Left ventricle myocardium inferior (tissue), 1 donor: ENCODE results near the gene RAB19. TPM values are rescaled to one million over a fixed set of nuclear protein-coding genes. Genes with fewer than 3 reads are reported as not detected.

Experiments
- DNase-seq: peaks from one replicate; pipeline ENCODE4 v3.0.0-alpha.2; 2020
- H3K27ac ChIP-seq: fragments of 200-600 bp; replicated peaks from 2 replicates; pipeline ENCODE4 v1.8.0; 2021
- H3K27me3 ChIP-seq: fragments of 200-600 bp; 2 replicates; pipeline ENCODE4 v1.8.0; 2021; ENCODE audit warnings: low read depth
- H3K36me3 ChIP-seq: fragments of 200-600 bp; 2 replicates; pipeline ENCODE4 v1.8.0; 2021
- H3K4me1 ChIP-seq: fragments of 200-600 bp; 2 replicates; pipeline ENCODE4 v1.8.0; 2021
- H3K4me3 ChIP-seq: fragments of 200-600 bp; 2 replicates; pipeline ENCODE4 v1.8.0; 2021; ENCODE audit warnings: mild to moderate bottlenecking, moderate library complexity
- H3K9me3 ChIP-seq: fragments of 200-600 bp; replicated peaks from 2 replicates; pipeline ENCODE4 v1.8.0; 2021
- CTCF ChIP-seq: fragments of 200-600 bp; IDR thresholded peaks from 2 replicates; pipeline ENCODE4 v1.8.0; 2021; ENCODE audit warnings: antibody characterized with exemption, mild to moderate bottlenecking, borderline replicate concordance
- intact Hi-C: fragments of 100-400 bp; cut with micrococcal nuclease; formaldehyde crosslinking; loops from one replicate; pipeline ENCODE4 v1.11.0; 2022
- total RNA-seq: library from RNA; stranded (reverse); fragmentation: NEBNext Ultra II Directional; extraction: Animal tissue kit (Norgen Biotek cat#: 25700); gene quantifications from one replicate; pipeline ENCODE4 v1.2.1, GENCODE V29; 2021
- donor health status: DM: no; HTN: yes; CAD: no; lungs with severe emphysema.

Gene RAB19
- total RNA-seq, 1 donor from 2014 or later: not detected

- intact Hi-C loops: no loop called here
- Histone ChIP-seq H3K4me1 (no peaks in the 10 kb centered on the region), H3K27me3 (no peaks in the 10 kb centered on the region), H3K36me3 (peaks cover 30% of the 10 kb centered on the region), H3K27ac (no peak overlapping the region), H3K9me3 (no peaks in the 10 kb centered on the region), H3K4me3 (no peak overlapping the region)
- DNase-seq: no peak
- TF ChIP-seq CTCF: no peak
Measured at GRCh38 chr7:140367528-140367927, 36.3 kb upstream of the RAB19 start.

GRCh38 chr7:140369294-140369693, 34.6 kb upstream of the RAB19 start:
- intact Hi-C loops: no loop called here
- no peak for TF ChIP-seq CTCF
- Histone ChIP-seq H3K4me1 (no peaks in the 10 kb centered on the region), H3K9me3 (no peaks in the 10 kb centered on the region), H3K27me3 (no peaks in the 10 kb centered on the region), H3K36me3 (peaks cover 23% of the 10 kb centered on the region), H3K4me3 (no peak overlapping the region), H3K27ac (no peak overlapping the region)
- DNase-seq: no peak

DNA sequence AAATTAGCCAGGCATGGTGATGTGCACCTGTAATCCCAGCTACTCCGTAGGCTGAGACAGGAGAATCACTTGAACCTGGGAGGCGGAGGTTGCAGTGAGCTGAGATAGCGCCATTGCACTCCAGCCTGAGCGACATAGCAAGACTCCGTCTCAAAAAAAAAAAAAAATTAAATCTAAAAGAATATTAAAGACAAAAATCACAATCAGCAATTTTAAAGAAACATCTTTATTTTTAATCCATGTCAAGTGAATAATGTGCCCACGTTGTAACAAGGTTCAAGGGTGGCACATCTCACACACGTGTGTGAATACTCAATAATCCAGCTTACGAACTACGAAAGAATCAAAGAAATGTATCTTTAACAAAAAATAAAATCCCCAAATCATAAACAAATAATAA, 28.5 kb upstream of the RAB19 start:
- H3K36me3 ChIP-seq: peaks cover 32% of the 10 kb centered on the region
- H3K4me3 ChIP-seq: no peak overlapping the region
- no peak for TF ChIP-seq CTCF
- H3K27me3 ChIP-seq: no peaks in the 10 kb centered on the region
- no peaks in the 10 kb centered on the region for H3K9me3 ChIP-seq
- intact Hi-C loops: no loop called here
- H3K4me1 ChIP-seq: no peaks in the 10 kb centered on the region
- H3K27ac ChIP-seq: no peak overlapping the region
- no peak for DNase-seq

GRCh38 chr7:140375892-140376730, 27.7 kb upstream of the RAB19 start:
- Histone ChIP-seq H3K27me3 (no peaks in the 10 kb centered on the region), H3K9me3 (no peaks in the 10 kb centered on the region), H3K4me3 (no peak overlapping the region), H3K27ac (no peak overlapping the region), H3K36me3 (peaks cover 38% of the 10 kb centered on the region), H3K4me1 (no peaks in the 10 kb centered on the region)
- intact Hi-C loops: no loop called here
- TF ChIP-seq CTCF: no peak
- DNase-seq: no peak

DNA sequence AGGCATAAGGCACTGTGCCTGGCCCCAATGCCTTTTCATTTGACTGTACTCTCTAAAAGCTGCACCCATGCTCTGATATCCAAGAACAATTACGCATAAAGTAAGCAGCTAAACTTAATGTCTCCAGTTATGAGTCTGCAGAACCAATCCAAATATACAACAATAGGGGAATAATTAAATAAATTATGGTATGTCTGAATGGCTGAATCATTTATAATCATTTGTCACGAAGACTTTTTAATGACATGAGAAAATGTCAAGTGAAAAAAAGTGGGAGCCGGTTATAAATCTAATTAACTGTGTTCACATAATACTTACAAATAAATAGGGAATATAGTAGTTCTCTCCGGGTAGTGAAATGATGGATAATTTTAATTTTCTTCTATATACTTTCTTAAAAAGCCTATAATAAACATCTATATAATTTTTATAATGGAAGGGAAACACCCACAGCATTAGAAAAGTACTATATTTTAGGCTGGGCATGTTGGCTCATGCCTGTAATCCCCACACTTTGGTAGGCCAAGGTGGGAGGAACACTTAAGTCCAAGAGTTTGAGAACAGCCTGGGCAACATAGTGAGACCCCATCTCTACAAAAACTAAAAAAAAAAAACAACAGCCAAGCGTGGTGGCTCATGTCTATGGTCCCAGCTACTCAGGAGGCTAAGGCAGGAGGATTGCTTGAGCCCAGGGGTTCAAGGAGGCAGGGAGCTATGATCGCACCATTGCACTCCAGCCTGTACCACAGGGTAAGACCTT, 19.7 kb upstream of the RAB19 start:
- Histone ChIP-seq H3K36me3 (peaks cover 37% of the 10 kb centered on the region), H3K27me3 (no peaks in the 10 kb centered on the region), H3K27ac (no peak overlapping the region), H3K9me3 (no peaks in the 10 kb centered on the region), H3K4me3 (no peak overlapping the region), H3K4me1 (no peaks in the 10 kb centered on the region)
- intact Hi-C loops: no loop called here
- no peak for TF ChIP-seq CTCF
- no peak for DNase-seq
